Vagina (tissue), 2 donors: Measurements from ENCODE around the gene ZCWPW1. TPM values are rescaled to one million over a fixed set of nuclear protein-coding genes. Genes with fewer than 3 reads are reported as not detected.

Experiments used
- DNase-seq, 2 donors: peaks; one replicate each; pipeline ENCODE4 v3.0.0-alpha.2; 2017; ENCODE audit errors: extremely low spot score in 2 of 2
- H3K27ac ChIP-seq: fragments of 200-600 bp; sonication (generic); one replicate; pipeline ENCODE4 v1.5.1; 2019
- H3K27me3 ChIP-seq: fragments of 200-600 bp; sonication (generic); one replicate; pipeline ENCODE4 v1.5.1; 2019
- H3K36me3 ChIP-seq, 2 donors: fragments of 200-600 bp; sonication (generic); one replicate each; pipeline ENCODE4 v1.5.1; 2017 to 2019
- H3K4me1 ChIP-seq: fragments of 200-600 bp; sonication (generic); one replicate; pipeline ENCODE4 v1.5.1; 2019
- H3K4me3 ChIP-seq, 2 donors: fragments of 200-600 bp; sonication (generic); 1 replicate in 1 of 2; 2 replicates in 1 of 2; pipeline ENCODE4 v1.5.1; 2016 to 2019
- H3K9me3 ChIP-seq: fragments of 200-600 bp; sonication (generic); one replicate; pipeline ENCODE4 v1.5.1; 2019
- POLR2A ChIP-seq, 2 donors: fragments of 450-650 bp; IDR thresholded peaks; one replicate each; pipeline ENCODE4 v1.6.1; 2017; ENCODE audit warnings: antibody characterized with exemption in 2 of 2, mild to moderate bottlenecking in 2 of 2, moderate library complexity in 2 of 2
- POLR2AphosphoS5 ChIP-seq, 2 donors: sonication (generic); formaldehyde crosslinking; IDR thresholded peaks; one replicate each; pipeline ENCODE4 v1.9.0; 2017; ENCODE audit warnings: antibody characterized with exemption in 2 of 2, mild to moderate bottlenecking in 2 of 2, low read depth in 1 of 2; ENCODE audit not compliant: insufficient read depth in 1 of 2
- intact Hi-C: fragments of 100-400 bp; cut with DNase I; formaldehyde crosslinking; loops from one replicate; pipeline ENCODE4 v1.15.1; 2023
- total RNA-seq: library from RNA; depleted of rRNA; stranded (reverse); fragments of >200 nt; gene quantifications from one replicate; pipeline ENCODE4 v1.2.3, GENCODE V29; 2016
- TF ChIP-seq, protein P1 (sequence below), 3 experiments: fragments of 450-650 bp in 2 of 3; fragments of 200-600 bp in 1 of 3; sonication (generic) in 1 of 3; IDR thresholded peaks; one replicate each; pipeline ENCODE4 v1.5.1; 2017 to 2019; ENCODE audit warnings: antibody characterized with exemption in 3 of 3, mild to moderate bottlenecking in 2 of 3, moderate library complexity in 2 of 3

ZCWPW1 gene
- total RNA-seq, 1 donor from 2014 or later: 5.9 TPM

DNA sequence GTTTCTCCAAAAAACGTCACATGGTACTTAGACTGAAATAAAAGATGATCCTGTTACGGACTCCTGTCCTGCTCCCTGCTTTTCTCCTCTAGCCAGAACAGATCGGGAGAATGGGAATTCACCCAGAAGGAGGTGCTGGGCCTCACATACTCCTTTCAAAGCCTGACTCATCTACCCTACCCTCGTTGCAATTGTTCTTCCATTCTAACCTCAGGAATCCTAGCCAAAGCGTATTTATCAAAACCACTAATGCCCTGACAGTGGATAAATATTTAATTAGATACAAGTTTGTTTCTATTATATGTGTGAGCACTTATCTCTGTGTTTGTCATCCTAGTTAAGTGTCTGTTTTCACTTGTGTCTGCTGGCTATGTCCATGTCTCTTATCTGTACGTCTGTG, 21.7 kb downstream of the ZCWPW1 start:
- DNase-seq: no peak
- intact Hi-C loops: no loop called here
- H3K27ac ChIP-seq: no peak overlapping the region
- no peak for TF ChIP-seq POLR2AphosphoS5 (IDR thresholded peaks at IDR 0.05; ENCODE audit: insufficient read depth in 1 of 2, low read depth in 1 of 2)
- TF ChIP-seq, protein P1, sequence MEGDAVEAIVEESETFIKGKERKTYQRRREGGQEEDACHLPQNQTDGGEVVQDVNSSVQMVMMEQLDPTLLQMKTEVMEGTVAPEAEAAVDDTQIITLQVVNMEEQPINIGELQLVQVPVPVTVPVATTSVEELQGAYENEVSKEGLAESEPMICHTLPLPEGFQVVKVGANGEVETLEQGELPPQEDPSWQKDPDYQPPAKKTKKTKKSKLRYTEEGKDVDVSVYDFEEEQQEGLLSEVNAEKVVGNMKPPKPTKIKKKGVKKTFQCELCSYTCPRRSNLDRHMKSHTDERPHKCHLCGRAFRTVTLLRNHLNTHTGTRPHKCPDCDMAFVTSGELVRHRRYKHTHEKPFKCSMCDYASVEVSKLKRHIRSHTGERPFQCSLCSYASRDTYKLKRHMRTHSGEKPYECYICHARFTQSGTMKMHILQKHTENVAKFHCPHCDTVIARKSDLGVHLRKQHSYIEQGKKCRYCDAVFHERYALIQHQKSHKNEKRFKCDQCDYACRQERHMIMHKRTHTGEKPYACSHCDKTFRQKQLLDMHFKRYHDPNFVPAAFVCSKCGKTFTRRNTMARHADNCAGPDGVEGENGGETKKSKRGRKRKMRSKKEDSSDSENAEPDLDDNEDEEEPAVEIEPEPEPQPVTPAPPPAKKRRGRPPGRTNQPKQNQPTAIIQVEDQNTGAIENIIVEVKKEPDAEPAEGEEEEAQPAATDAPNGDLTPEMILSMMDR (IDR thresholded peaks at IDR 0.05): no peak
- TF ChIP-seq POLR2A (IDR thresholded peaks at IDR 0.05): no peak
- H3K4me1 ChIP-seq: no peaks in the 10 kb centered on the region
- no peaks in the 10 kb centered on the region for H3K9me3 ChIP-seq
- no peak overlapping the region for H3K4me3 ChIP-seq
- H3K27me3 ChIP-seq: no peaks in the 10 kb centered on the region
- no peaks in the 10 kb centered on the region for H3K36me3 ChIP-seq

DNA sequence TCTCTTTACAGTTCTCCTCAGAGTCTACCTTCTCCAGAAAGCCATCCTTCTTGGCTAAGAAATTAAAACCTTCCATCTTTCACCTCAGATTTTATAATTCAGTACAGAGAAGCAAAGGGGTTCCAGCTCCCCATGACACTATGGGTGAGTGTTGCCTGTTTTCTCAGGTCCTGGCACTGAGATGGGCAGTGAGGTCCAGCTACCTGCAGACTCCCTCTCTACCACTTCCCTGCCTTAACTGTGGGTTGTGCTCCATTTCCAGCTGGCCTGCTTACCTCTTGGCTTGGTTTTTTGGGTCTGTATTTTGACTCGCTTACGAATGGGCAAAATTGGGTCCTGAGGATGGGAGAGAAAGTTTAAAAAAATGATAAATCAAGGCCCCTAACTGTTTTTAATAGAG, 26.3 kb downstream of the ZCWPW1 start:
- no peaks in the 10 kb centered on the region for H3K9me3 ChIP-seq
- no peaks in the 10 kb centered on the region for H3K27me3 ChIP-seq
- H3K36me3 ChIP-seq: no peaks in the 10 kb centered on the region
- H3K27ac ChIP-seq: no peak overlapping the region
- no peaks in the 10 kb centered on the region for H3K4me1 ChIP-seq
- TF ChIP-seq POLR2A (IDR thresholded peaks at IDR 0.05): no peak
- TF ChIP-seq, protein P1 (IDR thresholded peaks at IDR 0.05): no peak
- TF ChIP-seq POLR2AphosphoS5 (IDR thresholded peaks at IDR 0.05; ENCODE audit: insufficient read depth in 1 of 2, low read depth in 1 of 2): no peak
- intact Hi-C loops: no loop called here
- DNase-seq: no peak
- H3K4me3 ChIP-seq: no peak overlapping the region

DNA sequence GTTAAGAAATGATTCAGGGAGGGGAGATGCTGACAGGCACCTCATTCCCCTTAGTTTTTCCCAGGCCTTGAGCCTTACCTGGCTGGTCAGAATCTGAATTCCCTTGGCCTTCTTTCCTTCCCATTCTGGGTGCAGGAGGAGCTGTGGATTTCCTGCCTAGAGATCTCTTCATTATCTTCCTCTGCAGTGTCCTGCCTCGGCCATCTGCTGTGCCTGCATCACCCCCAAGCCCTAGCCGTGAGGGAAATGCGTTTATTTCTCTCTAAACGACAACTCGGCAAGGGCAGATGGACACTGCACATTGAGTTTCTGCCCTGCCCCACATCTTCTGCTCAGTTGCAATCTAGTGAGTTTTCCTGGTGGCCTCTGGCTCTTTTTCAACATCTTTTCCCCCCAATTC, 26.7 kb downstream of the ZCWPW1 start:
- TF ChIP-seq, protein P1 (IDR thresholded peaks at IDR 0.05): no peak
- no peak for TF ChIP-seq POLR2A (IDR thresholded peaks at IDR 0.05)
- no peak for TF ChIP-seq POLR2AphosphoS5 (IDR thresholded peaks at IDR 0.05; ENCODE audit: insufficient read depth in 1 of 2, low read depth in 1 of 2)
- Histone ChIP-seq H3K4me1 (no peaks in the 10 kb centered on the region), H3K27me3 (no peaks in the 10 kb centered on the region), H3K36me3 (no peaks in the 10 kb centered on the region), H3K9me3 (no peaks in the 10 kb centered on the region), H3K4me3 (no peak overlapping the region), H3K27ac (no peak overlapping the region)
- intact Hi-C loops: no loop called here
- DNase-seq: no peak

DNA sequence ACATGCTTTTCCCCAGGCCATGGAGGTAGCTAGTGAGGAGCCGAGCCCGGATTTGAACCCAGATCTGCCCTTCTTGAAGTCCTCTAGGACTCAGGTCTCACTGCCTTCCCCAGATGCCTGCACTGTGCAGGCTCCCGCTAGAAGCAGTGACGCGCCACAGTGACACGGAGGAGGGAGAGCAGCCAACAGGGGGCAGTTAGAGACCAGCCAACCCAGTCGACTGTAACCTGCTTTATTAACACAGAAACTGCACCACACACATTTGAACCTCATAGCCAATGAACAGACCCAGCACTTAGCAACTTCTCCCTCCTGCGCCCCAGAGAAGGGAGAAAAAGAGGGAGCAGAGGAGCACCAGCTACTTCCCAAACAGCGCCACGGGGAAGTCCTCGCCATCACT, 27.8 kb downstream of the ZCWPW1 start:
- H3K27ac ChIP-seq: no peak overlapping the region
- TF ChIP-seq POLR2A (IDR thresholded peaks at IDR 0.05) (no peak), POLR2AphosphoS5 (IDR thresholded peaks at IDR 0.05; ENCODE audit: insufficient read depth in 1 of 2, low read depth in 1 of 2) (no peak)
- TF ChIP-seq, protein P1 (IDR thresholded peaks at IDR 0.05): no peak
- H3K36me3 ChIP-seq: no peaks in the 10 kb centered on the region
- intact Hi-C loops: no loop called here
- no peaks in the 10 kb centered on the region for H3K27me3 ChIP-seq
- no peak for DNase-seq
- H3K4me3 ChIP-seq: no peak overlapping the region
- H3K4me1 ChIP-seq: no peaks in the 10 kb centered on the region
- H3K9me3 ChIP-seq: no peaks in the 10 kb centered on the region

DNA sequence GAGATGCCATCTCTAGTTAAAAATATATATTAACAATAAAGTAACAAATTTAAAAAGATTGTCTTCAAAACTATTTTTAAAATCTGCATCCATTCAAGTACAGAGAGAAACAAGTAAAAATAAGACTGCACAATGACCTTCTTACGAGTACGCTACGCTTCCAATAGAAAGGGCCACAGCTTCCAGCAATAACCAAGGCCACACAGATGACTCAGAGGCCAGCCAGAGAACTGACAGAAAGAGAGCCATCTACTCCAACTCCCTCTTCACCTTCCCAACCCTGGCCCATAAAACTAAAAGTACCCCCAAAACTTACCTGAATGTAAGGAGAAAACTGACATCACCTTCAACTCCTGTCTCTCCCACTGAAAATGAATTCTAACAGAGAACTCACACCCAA, 28.5 kb downstream of the ZCWPW1 start:
- Histone ChIP-seq H3K4me1 (no peaks in the 10 kb centered on the region), H3K27me3 (no peaks in the 10 kb centered on the region), H3K36me3 (no peaks in the 10 kb centered on the region), H3K4me3 (no peak overlapping the region), H3K9me3 (no peaks in the 10 kb centered on the region), H3K27ac (no peak overlapping the region)
- intact Hi-C loops: no loop called here
- TF ChIP-seq POLR2A (IDR thresholded peaks at IDR 0.05): no peak
- TF ChIP-seq, protein P1 (IDR thresholded peaks at IDR 0.05): no peak
- no peak for TF ChIP-seq POLR2AphosphoS5 (IDR thresholded peaks at IDR 0.05; ENCODE audit: insufficient read depth in 1 of 2, low read depth in 1 of 2)
- DNase-seq: no peak
